ENCODE measurements around the gene BRINP3.

Gene BRINP3

GRCh38 chr1:190104961-190105360 lies 372.7 kb downstream of the BRINP3 start:
- no peak for DNase-seq (ENCODE audit: low spot score)

- DNase-seq (ENCODE audit: low spot score): no peak
Measured at GRCh38 chr1:190102757-190103326, 374.8 kb downstream of the BRINP3 start.

GRCh38 chr1:190101756-190102155 lies 375.9 kb downstream of the BRINP3 start:
- DNase-seq (ENCODE audit: low spot score): no peak

- no peak for DNase-seq (ENCODE audit: low spot score)
Measured at GRCh38 chr1:190098756-190099155, 378.9 kb downstream of the BRINP3 start.

GRCh38 chr1:190098107-190098506 lies 379.6 kb downstream of the BRINP3 start:
- no peak for DNase-seq (ENCODE audit: low spot score)

GRCh38 chr1:190095596-190095995 lies 382.1 kb downstream of the BRINP3 start:
- DNase-seq (ENCODE audit: low spot score): no peak

GRCh38 chr1:190084552-190084951 lies 393.1 kb downstream of the BRINP3 start:
- DNase-seq (ENCODE audit: low spot score): no peak

- DNase-seq (ENCODE audit: low spot score): no peak
Measured at GRCh38 chr1:190068304-190068703, 409.4 kb downstream of the BRINP3 start.

- DNase-seq (ENCODE audit: low spot score): no peak
Measured at GRCh38 chr1:190067592-190067991, 410.1 kb downstream of the BRINP3 start.

- DNase-seq (ENCODE audit: low spot score): no peak
Measured at GRCh38 chr1:190066011-190066410, 411.7 kb downstream of the BRINP3 start.

GRCh38 chr1:190049314-190049713 lies 428.4 kb downstream of the BRINP3 start:
- DNase-seq (ENCODE audit: low spot score): no peak
